Measurements from ENCODE around the gene ESYT1. TPM values are rescaled to one million over a fixed set of nuclear protein-coding genes. Genes with fewer than 3 reads are reported as not detected.

The ESYT1 gene
- total RNA-seq, 2 experiments from 2014 or later: 85.9 to 112 TPM

GRCh38 chr12:56152132-56152755, 24.2 kb downstream of the ESYT1 start, which contains the start of gene MYL6B:
Gene MYL6B, plus strand, starts transcription at chr12:56152587. Its CDS starts 1,332 bp downstream, at chr12:56153919.
- Histone ChIP-seq H3K4me3 (ENCODE audit: low read depth, low read length, poor library complexity, severe bottlenecking) (peak within 1 kb of the TSS; percentile 77), H3K9me3 (ENCODE audit: low read length) (no peaks in the 10 kb centered on the region), H3K4me2 (ENCODE audit: low read length) (peak within 1 kb of the TSS; percentile 95), H3K36me3 (ENCODE audit: insufficient read depth, low read length) (peaks cover 12% of the 10 kb centered on the region; the same call in 1 of the 2 replicates), H4K20me1 (ENCODE audit: insufficient read depth, low read length) (no peaks in the 10 kb centered on the region), H3K4me1 (ENCODE audit: insufficient read depth, low read length, poor library complexity, severe bottlenecking) (peaks cover 34% of the 10 kb centered on the region), H3K79me2 (ENCODE audit: insufficient read depth, low read depth, low read length) (peaks cover 11% of the 10 kb centered on the region; the same call in 1 of the 2 replicates), H3K9me2 (ENCODE audit: insufficient read depth, low read length) (no peaks in the 10 kb centered on the region), H2AFZ (ENCODE audit: low read length) (peak within 1 kb of the TSS; percentile 75; the same call in 1 of the 2 replicates), H3K27ac (ENCODE audit: low read depth, low read length, poor library complexity, severe bottlenecking) (peak within 1 kb of the TSS; percentile 87)
- intact Hi-C loops (cut with micrococcal nuclease; ENCODE audit: unreplicated experiment): loop anchor here (1.0 kb wide), 2 partner anchors 26 to 33 kb away; no protein-coding TSS in a partner anchor
- TF ChIP-seq CTCF (conservative IDR thresholded peaks at IDR 0.05; ENCODE audit: low read length) (no peak), EZH2phosphoT487 (IDR thresholded peaks at IDR 0.05; ENCODE audit: borderline replicate concordance, low read depth, low read length) (no peak)
- DNase-seq (ENCODE audit: low spot score): peak; percentile 95
- BruUV-seq (replicated peaks): TSS peak; percentile 80
- POLR2A ChIA-PET: interaction anchor here (0.6 to 1.9 kb wide), 8 partner anchors 13 to 114 kb away, joined by 3 to 13 read pairs (median 3); partner anchors contain the start of genes ESYT1 and ZC3H10
- CTCF ChIA-PET (ENCODE audit: unreplicated experiment): no interaction called here

- Histone ChIP-seq H3K4me2 (ENCODE audit: low read length) (peak overlapping the region; percentile 95), H3K9me3 (ENCODE audit: low read length) (no peaks in the 10 kb centered on the region), H3K4me1 (ENCODE audit: insufficient read depth, low read length, poor library complexity, severe bottlenecking) (peaks cover 36% of the 10 kb centered on the region), H4K20me1 (ENCODE audit: insufficient read depth, low read length) (no peaks in the 10 kb centered on the region), H3K27ac (ENCODE audit: low read depth, low read length, poor library complexity, severe bottlenecking) (peak overlapping the region; percentile 87), H3K79me2 (ENCODE audit: insufficient read depth, low read depth, low read length) (peaks cover 11% of the 10 kb centered on the region; the same call in 1 of the 2 replicates), H3K4me3 (ENCODE audit: low read depth, low read length, poor library complexity, severe bottlenecking) (peak overlapping the region; percentile 77), H2AFZ (ENCODE audit: low read length) (peak overlapping the region; percentile 75; the same call in 1 of the 2 replicates), H3K9me2 (ENCODE audit: insufficient read depth, low read length) (no peaks in the 10 kb centered on the region), H3K36me3 (ENCODE audit: insufficient read depth, low read length) (peaks cover 12% of the 10 kb centered on the region; the same call in 1 of the 2 replicates)
- DNase-seq (ENCODE audit: low spot score): peak; percentile 22
- TF ChIP-seq EZH2phosphoT487 (IDR thresholded peaks at IDR 0.05; ENCODE audit: borderline replicate concordance, low read depth, low read length) (no peak), CTCF (conservative IDR thresholded peaks at IDR 0.05; ENCODE audit: low read length) (no peak)
- POLR2A ChIA-PET: interaction anchor here (1.4 kb wide), 1 partner anchor 25 kb away, joined by 4 read pairs; the partner anchor contains the start of gene ESYT1
- CTCF ChIA-PET (ENCODE audit: unreplicated experiment): no interaction called here
- intact Hi-C loops (cut with micrococcal nuclease; ENCODE audit: unreplicated experiment): loop anchor here (1.0 kb wide), 2 partner anchors 27 to 34 kb away; no protein-coding TSS in a partner anchor
- no TSS peak for BruUV-seq (replicated peaks)
These were observed 24.9 kb downstream of the ESYT1 start for GRCh38 chr12:56152756-56153677.
